A549 treated with AZD9567 at 1 μM for 4 hours (cell line): ENCODE data around the gene SCN3A. TPM values are rescaled to one million over a fixed set of nuclear protein-coding genes. Genes with fewer than 3 reads are reported as not detected.

ENCODE experiments used
- total RNA-seq: library from RNA; stranded (reverse); fragments of 200-300 nt; extraction: Qiagen RNA extraction; gene quantifications from 5 replicates; pipeline ENCODE4 v1.2.3, GENCODE V29; 2022; ENCODE audit not compliant: insufficient read depth

Gene SCN3A
- 0.02 TPM in 2 of 5 replicates, not detected in the others for total RNA-seq

GRCh38 chr2:165203689-165204559, at the start of gene SCN3A:
Gene SCN3A, minus strand, starts transcription at chr2:165204050. Its CDS starts 27,656 bp downstream, at chr2:165176394.

DNA sequence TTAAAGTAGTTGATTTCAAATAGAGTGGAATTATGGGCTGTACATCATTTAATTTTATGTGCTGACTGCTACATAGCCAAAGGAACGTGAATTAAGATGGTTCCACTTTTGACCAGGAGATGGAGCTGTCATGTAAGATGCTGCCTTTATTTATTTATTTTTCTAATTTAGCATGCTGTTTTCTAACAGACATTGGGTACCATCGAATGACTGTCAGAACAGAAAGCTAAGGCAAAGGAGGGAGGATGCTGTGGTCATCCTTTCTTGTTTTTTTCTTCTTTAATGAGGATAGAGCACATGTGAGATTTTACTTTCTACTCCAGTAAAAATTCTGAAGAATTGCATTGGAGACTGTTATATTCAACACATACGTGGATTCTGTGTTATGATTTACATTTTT, 35.4 kb upstream of the SCN3A start, which contains the start of gene SCN2A:
Gene SCN2A (plus strand): TSS at position 185 of the 400 bp plus-strand sequence. CDS start 56,410 bp downstream, outside the sequence.

Other genes with a start within 250 kb of the SCN3A start
- not detected in 5 replicates for gene SLC38A11, start 248.5 kb downstream of the SCN3A start, total RNA-seq
- gene SCN2A, start 35.4 kb upstream of the SCN3A start, total RNA-seq: 0.03 TPM in 1 of 5 replicates, not detected in the others